Skin of body (tissue), 2 donors: ENCODE measurements around the gene RAB44. TPM values are rescaled to one million over a fixed set of nuclear protein-coding genes. Genes with fewer than 3 reads are reported as not detected.

Source experiments
- DNase-seq: peaks from one replicate; lab custom pipeline; 2025; lab: John Stamatoyannopoulos, UW
- total RNA-seq: library from RNA; depleted of rRNA; stranded (reverse); fragments of >200 nt; gene quantifications from one replicate; pipeline ENCODE4 v1.2.3, GENCODE V29; 2014

Gene RAB44
- total RNA-seq, 1 donor from 2014 or later = 0.59 TPM

- DNase-seq = no peak
Observed at GRCh38 chr6:36666826-36667591, 30.6 kb upstream of the RAB44 start.

- no peak for DNase-seq
Observed at GRCh38 chr6:36668591-36668990, 29.0 kb upstream of the RAB44 start.

DNA sequence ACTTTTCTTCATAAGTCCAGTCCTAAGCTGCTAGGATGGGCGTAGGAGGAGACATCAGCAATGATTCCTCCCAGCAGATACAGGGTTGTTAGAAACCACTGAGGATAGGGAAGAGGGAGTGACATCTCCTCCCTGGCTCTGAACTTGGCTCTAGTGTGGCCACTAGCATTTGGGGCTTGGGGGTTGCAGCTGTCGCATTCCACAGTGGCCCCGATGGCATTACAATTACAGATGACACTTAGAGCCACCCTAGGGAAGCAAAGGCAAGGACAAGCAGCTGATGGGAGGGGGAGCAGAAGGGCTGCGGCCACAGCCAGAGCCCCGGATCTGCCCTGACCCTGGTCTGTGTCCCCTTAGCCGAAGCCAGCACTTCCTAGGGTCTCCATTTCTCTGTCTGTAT, 28.6 kb upstream of the RAB44 start:
- no peak for DNase-seq

- DNase-seq = no peak
Observed at GRCh38 chr6:36670271-36670670, 27.4 kb upstream of the RAB44 start.

GRCh38 chr6:36671687-36672375, 25.8 kb upstream of the RAB44 start:
- DNase-seq = no peak

- DNase-seq = no peak
Observed at GRCh38 chr6:36673882-36674281, 23.7 kb upstream of the RAB44 start.

DNA sequence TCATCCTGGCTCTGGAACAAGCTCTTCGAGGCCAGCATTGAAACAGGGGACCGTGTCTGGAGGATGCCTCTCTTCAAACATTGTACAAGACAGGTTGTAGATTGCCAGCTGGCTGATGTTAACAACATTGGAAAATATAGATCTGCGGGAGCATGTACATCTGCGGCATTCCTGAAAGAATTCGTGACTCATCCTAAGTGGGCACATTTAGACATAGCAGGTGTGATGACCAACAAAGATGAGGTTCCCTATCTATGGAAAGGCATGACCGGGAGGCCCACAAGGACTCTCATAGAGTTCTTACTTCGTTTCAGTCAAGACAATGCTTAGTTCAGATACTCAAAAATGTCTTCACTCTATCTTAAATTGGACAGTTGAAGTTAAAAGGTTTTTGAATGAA, 22.7 kb upstream of the RAB44 start:
- DNase-seq = no peak

GRCh38 chr6:36676141-36677058, 21.2 kb upstream of the RAB44 start:
- DNase-seq = no peak

GRCh38 chr6:36677059-36677749, 20.4 kb upstream of the RAB44 start:
- DNase-seq = no peak

DNA sequence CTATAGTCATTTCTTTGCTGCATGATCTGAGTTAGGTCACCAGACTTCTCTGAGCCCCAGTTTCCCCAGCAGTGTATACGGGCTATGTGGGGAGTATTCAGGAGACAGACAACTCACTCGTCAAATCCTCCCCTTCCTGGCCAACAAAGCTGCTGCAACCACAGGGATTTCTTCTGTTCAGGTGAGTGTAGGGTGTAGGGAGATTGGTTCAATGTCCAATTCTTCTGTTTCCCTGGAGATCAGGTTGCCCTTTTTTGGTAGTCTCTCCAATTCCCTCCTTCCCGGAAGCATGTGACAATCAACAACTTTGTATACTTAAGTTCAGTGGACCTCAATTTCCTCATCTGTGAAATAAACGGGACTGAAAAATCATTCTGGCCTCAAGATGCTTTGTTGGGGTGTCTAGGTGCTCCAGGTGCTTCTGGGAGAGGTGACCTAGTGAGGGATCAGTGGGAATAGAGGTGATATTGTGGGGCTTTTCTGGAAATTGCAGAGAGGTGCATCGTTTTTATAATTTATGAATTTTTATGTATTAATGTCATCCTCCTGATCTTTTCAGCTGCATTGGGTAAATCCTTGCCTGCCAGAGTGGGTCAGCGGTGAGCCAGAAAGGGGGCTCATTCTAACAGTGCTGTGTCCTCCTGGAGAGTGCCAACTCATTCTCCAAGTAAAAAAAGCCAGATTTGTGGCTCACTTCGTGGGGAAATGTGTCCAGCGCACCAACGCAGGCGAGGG, 19.7 kb upstream of the RAB44 start:
- DNase-seq = no peak

DNA sequence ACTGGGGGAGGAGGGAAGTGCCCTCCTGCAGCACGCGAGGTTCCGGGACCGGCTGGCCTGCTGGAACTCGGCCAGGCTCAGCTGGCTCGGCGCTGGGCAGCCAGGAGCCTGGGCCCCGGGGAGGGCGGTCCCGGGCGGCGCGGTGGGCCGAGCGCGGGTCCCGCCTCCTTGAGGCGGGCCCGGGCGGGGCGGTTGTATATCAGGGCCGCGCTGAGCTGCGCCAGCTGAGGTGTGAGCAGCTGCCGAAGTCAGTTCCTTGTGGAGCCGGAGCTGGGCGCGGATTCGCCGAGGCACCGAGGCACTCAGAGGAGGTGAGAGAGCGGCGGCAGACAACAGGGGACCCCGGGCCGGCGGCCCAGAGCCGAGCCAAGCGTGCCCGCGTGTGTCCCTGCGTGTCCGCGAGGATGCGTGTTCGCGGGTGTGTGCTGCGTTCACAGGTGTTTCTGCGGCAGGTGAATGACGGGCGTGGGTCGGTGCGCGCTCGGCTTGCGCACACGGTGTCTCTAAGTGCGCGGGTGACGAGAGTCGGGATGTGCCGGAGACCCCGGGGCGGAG, 19.1 kb upstream of the RAB44 start, which contains the start of gene CDKN1A:
TSS of gene CDKN1A (plus strand) at position 227 of the 555 bp plus-strand sequence. CDS start 5,388 bp downstream, outside the sequence.
- DNase-seq = peak; percentile 37

- DNase-seq = peak; percentile 33
Observed at GRCh38 chr6:36679043-36679833, 18.4 kb upstream of the RAB44 start.

DNA sequence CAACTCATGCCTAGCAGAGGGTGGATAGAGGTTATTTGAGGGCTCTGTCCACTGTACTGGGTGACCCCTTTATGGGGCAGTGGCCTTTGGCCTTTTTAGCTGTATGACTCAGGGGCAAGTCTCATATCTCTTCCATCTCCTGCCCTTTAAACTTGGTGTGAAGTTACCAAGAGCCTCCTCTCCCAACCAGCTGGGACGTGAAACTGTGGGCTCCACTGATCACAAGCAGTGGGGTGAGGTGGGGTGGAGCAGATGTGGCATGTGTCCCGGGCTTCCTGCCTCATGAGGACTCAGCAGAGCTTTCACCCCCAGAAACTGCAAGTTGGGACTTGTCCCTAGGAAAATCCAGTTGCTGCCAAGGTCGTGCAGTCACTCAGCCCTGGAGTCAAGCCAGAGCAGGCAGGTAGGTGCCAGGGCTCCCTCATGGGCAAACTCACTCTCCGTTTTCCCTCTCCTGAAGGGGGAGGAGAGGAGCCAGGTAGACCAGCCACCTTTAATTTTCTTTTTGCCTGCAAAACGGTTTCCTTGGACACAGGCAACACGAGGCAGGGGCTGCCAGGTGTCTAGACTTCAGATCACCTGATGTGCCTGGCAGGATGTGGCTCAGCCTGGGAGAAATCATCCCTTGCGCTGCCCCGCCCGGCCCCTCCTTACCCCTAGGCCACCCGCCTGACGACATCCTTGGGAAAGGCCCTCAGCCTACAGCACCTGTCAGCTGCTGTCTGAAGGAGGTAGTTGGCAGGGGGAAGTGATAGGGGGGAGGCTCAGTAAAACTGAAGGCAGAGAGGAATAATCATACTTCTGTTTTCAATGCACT, 15.1 kb upstream of the RAB44 start:
- DNase-seq = peak; percentile 46

- no peak for DNase-seq
Observed at GRCh38 chr6:36683145-36683655, 14.4 kb upstream of the RAB44 start.

DNA sequence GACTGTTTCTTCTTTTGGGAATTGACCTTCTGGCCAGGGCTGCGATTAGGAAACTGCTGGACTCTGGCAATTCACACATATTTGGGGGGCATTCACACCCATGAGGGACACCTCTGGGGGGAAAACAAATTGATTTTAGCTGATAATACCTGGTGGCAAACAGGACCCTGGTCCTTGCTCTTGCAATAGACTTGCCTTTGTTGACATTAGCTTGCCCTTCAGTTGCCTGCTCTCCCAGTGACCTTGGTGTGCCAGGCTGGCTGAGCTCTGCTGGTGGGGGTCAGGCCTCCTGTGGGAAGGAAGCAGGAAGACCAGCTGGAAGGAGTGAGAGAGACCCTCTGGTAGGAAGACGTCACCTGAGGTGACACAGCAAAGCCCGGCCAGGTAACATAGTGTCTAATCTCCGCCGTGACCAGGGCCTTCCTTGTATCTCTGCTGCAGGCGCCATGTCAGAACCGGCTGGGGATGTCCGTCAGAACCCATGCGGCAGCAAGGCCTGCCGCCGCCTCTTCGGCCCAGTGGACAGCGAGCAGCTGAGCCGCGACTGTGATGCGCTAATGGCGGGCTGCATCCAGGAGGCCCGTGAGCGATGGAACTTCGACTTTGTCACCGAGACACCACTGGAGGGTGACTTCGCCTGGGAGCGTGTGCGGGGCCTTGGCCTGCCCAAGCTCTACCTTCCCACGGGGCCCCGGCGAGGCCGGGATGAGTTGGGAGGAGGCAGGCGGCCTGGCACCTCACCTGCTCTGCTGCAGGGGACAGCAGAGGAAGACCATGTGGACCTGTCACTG, 13.8 kb upstream of the RAB44 start:
- DNase-seq = no peak

DNA sequence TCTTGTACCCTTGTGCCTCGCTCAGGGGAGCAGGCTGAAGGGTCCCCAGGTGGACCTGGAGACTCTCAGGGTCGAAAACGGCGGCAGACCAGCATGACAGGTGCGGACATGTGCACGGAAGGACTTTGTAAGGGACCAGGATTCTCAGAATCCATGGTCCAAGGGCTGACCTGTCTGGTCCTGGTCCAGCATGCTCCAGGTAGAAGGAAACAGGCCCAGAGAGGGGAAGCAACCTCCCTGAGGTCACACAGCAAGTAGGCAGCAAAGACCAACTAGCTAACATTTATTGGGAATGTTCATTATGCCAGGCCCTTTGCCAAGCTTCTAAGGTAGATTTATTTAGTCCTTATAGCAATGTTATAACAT, 13.2 kb upstream of the RAB44 start:
- DNase-seq = no peak

- no peak for DNase-seq
Observed at GRCh38 chr6:36685166-36685924, 12.3 kb upstream of the RAB44 start.
